ENCODE measurements around the gene RNASE4.

Gene RNASE4

DNA sequence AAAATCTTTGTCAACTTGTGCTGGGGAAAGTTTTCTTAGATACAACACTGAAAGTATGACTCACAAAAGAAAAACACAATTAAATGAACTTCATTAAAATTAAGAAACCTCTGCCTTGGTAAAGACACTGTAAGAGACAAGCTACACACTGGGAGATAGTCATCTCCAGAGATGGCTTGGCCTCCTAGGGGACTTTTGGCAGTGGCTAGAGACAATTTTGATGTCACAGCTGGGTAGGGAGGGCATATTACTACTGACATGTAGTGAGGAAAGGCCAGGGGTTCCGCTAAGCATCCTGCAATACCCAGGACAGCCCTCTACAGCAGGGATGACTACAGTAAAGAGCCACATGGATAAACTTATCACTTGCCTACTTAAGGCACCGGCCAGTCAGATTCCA, 8.7 kb upstream of the RNASE4 start:
- DNase-seq (ENCODE audit: low read depth): no peak

DNA sequence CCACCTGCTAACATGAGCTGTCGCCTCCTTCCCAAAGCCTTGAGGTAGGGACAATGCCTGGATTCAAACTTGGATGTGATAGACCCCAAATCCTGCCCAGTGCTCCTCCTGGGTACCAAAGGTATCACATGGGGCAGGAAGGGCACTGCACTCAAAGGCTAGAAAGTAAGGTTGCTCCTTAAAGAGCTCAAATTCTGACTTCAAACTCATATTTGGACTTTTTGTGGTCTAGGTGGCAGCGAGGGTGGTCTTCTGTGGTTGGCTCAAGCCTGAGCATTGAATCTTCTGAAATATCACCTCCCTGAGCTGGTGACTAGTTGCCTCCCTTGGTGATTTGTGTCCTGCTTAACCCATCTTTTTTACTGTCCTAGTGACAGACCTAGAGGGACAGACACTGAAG, 8.3 kb upstream of the RNASE4 start:
- no peak for DNase-seq (ENCODE audit: low read depth)

DNA sequence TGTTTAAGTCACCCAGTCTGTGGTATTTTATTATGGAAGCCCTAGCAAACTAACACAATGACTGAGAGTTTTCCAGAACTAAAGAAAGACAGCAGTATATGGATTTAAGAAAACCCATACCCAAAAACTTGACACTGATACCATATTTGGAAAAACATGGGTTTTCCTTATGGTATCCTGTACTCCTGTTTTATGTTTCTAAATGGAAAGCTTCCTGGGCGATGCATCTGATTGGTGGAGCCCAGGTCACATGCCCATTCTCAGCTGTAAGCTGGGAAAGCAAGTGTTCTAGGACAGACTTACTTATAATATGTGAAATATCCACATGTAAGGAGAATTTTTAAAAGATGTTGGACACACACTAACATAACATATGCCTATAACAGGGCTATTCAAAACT, 4.5 kb upstream of the RNASE4 start:
- no peak for DNase-seq (ENCODE audit: low read depth)

DNA sequence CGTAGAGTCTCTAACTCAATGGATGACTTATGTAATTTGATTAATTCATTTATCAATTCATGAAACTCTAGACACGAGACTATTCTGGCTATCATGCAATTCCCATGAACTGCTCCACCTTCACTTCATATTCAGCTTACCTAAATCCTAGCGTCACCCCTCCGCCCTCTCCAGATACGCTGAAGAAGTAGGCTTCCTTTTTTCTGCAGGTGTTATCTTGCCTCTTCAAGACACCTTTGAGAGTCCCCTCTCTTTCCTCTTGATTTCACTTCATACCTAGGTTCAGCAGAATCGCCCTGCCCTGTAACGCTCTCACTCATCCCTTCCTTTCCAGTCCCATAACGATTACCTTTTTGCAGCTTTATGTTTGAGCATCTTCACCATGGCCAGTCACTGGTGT, 4.0 kb upstream of the RNASE4 start:
- DNase-seq (ENCODE audit: low read depth): no peak

DNA sequence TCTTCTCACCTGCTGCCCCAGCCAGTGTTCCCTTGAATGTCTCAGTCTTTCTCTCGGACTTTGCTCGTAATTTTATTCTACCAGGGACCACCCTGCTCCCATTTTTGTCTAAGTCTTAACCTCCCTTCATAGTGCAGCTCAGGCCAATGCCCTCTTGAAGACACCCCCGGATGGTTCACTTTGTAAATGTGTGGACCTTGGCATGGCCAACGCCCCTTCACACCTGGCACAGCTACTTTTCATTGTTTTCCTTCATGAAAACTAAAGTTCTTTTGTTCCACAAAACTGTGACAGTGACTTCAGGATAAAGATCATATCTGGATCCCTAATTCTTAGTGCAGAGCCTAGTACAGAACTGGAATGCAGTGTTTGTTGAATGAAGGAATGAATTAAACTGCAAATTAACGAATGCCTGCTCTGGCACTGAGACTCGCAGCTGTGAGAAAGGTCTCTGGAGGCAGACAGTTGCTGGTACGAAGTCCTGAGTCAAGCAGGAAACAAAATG, 3.5 kb upstream of the RNASE4 start:
- DNase-seq (ENCODE audit: low read depth): no peak

DNA sequence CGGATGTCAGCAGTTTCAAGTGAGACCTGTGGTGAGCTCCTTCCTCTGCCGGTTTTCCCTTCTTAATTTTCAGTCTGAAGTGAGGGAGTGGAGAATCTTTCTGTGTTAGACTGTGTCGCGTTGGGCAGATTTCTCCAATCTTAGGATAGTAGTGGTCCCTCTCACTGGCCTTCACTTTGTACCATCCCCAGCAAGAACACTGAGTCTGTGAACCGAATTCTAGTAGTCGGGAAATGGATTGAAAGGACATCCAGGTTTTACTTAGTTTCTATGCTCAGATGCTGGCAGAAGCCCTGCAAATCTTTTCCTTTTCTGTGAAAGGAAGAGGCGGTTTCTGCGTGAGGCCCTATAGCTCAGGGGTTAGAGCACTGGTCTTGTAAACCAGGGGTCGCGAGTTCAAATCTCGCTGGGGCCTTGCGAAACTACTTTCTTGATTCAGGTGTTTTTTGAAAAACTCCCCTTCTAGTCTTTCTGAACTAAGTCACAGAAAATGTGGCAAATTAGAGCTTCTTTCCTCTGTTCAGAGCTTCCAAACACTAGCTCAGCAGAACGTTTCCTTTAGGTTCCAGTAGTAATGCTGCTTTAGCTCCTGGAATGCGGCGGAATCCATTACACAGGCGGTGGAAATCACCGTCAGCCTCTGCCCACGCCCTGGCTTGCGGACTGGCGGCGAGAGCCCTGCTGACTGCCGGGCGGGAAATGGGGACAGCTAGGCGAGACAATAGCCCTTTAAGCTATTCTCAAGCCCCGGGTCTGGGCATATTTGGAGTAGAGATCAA, 2.8 kb upstream of the RNASE4 start:
- peak; percentile 75 for DNase-seq (ENCODE audit: low read depth)

DNA sequence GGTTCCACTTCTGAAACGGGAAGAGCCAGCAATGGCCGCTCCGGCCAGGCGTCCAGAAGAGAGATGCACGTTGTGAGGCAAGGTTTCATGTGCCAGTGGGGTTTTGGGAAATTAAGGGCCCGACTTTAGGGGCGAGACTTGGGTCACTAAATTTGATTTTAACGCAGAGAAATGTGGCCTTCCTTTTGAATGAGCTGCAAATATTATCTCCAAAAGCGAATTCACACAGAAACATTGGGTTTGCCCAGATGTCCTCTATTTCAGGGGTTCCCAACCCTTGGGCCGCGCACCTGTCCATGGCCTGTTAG, 2.3 kb upstream of the RNASE4 start:
- no peak for DNase-seq (ENCODE audit: low read depth)

DNA sequence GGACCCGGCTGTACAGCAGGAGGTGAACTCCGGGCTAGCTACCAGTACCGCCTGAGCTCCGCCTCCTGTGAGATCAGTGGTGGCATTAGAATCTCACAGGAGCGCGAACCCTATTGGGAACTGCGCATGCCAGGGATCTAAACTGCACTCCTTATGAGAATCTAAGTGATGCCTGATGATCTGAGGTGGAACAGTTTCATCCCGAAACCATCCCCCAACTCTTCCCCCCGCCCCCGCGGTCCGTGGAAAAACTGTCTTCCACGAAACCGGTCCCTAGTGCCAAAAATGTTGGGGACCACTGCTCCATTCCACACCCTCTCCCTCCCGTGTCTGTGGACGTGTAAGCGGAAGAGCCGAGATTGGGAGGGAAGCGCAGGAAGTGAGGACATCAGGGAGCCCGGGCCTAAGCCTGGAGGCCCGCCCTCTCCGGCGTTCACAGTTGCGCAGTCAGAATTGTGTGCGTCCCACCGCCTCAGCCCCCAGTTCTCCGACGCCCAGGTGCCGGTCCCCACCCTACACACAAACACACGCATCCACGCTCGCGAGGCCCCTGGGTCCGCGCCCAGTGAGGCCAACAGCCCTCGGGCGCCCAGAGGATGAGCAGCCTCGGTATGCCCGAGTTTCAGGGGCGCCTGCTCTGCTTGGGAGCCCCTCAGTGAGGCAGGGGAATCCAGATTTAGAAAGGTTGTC, 1.8 kb upstream of the RNASE4 start:
- peak; percentile 63 for DNase-seq (ENCODE audit: low read depth)

DNA sequence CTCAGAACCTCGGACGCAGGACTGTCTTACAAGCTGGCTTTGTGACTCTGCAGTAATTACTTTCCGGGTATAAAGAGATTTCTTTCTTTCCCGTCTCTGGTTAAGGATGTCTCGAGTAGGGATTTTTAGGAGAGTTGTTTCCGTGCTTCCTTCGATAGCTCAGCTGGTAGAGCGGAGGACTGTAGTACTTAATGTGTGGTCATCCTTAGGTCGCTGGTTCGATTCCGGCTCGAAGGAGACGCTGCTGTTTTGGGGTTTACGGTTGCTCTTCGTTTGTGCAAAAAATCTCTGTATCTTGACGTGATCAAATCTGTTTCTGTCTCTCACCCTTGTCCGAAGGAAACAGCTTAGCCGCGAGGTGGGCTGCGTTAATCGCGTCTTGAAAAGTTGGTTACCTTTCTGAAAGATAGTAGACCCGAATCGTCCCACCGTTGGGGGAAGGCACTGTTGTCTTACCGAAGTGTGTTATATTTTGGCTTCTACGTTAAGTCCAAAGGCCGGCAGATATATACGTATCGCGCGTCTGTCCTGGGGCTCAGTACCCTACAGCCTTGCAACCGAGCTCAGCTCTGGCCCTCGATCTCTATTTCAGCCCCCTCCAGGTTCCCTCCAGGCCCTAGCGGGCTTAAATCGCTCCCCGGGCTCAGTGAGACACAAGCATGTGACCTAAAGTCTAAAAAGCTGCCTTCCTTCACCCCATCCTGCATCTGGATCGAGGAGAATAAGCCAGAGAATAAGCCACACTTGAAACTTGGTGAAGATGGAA, 1.1 kb upstream of the RNASE4 start:
- peak; percentile 52 for DNase-seq (ENCODE audit: low read depth)

DNA sequence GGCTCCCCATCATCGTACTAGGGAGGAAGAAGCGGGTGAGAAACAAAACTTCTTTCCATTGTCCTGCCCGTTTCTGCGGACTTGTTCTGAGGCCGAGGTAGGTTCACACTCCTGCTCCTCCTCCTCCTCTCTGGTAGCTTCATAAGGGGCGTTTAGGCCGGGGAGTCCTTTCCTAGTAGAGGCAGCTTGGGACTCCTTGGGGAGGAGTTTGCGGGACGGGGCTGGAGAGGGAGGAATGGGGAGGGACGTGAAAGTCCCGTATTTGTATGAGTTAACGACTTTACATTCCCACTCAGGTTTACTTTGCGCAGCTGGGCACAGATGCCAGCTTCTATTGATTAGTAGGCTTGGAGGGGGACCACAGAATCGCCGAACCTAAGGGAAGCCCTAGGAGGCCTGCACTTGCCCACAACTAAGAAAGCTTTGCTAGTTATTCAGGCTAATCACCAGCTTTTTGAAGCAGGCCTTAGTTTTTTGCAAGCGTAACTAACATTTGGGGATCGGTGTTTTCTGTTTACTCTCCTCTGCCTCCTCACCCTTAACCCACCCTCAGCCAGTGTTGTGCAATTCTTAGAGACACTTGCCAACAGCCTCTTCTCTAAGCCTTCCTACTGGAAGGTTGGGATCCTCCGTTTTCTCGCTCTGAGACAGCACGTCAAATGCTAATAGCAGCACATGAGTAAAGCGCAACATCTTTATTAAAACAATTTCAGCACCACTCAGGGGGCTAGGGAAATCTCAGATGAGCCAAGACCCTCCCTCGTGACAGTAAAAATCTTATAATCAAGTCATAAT, 499 bp downstream of the RNASE4 start:
- no peak for DNase-seq (ENCODE audit: low read depth)

DNA sequence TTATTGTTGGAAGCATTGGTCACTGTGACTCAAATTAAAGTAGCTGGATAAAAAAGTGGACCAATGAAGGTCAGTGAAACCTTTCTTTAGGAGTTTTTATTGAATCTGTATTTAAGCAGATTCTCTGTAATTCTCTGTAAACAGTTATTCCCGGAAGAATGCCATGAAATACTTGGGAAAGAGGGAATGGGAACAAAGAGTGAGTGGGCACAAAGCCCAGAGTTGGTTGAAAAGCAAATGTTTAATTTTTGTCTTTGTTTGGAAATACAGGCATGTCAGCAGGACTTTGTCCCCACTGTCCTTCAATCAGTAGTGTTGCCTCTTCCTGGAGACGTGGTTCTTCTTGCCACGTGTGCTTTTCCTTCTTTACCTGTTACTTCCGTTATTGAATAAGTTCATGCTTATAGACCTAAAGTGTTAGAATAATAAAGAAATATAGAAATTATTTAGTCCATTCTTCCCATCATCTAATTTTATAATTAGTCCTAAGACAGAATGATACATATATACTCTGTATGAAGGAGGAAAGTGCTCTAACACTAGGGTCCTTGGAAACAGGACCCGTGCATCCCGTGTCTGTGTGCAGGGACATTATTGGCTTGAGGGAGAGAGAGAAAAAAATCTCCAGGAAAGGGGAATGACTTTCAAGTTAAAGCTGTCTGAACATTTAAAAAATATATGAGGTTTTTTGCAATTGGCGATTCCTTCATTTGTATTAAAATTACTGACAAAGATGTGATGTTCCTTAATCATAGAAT, 2.2 kb downstream of the RNASE4 start:
- no peak for DNase-seq (ENCODE audit: low read depth)

DNA sequence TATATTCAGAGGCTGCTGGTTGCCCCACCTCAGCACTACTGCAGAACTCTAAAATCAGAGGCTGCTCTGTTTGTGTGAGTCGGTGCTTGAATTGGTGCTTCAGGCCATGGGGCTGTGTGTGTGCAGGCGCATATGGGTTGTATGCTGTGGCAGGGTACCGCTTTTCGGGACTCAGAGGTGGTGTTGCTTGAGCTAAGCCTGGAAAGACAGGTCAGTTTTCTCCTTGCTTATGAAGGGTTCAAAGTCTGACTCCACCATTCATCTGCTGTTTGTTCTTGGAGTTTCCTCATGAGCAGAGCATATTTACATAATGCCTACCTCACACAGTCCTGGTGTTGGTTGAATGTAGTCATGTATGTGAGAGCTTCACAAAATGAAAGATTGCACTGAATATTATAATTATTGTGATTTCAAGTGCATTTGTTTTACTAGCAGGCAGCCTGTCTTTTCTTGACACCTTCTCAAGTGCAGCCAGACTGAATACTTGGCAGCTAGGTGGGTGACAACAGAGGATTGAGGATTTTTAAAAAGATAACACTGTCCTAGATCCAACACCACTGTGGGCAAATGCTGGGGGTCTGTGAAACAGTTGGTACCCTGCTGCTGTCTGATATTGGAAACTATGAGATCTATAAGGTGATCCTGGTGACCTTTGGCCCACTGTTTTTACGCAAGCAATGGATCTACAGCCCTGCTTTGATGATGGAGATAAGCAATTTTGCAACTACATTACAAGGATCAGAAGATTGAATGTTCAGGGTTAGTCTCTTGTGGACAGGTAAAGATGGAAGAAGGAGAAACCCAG, 3.2 kb downstream of the RNASE4 start:
- no peak for DNase-seq (ENCODE audit: low read depth)

DNA sequence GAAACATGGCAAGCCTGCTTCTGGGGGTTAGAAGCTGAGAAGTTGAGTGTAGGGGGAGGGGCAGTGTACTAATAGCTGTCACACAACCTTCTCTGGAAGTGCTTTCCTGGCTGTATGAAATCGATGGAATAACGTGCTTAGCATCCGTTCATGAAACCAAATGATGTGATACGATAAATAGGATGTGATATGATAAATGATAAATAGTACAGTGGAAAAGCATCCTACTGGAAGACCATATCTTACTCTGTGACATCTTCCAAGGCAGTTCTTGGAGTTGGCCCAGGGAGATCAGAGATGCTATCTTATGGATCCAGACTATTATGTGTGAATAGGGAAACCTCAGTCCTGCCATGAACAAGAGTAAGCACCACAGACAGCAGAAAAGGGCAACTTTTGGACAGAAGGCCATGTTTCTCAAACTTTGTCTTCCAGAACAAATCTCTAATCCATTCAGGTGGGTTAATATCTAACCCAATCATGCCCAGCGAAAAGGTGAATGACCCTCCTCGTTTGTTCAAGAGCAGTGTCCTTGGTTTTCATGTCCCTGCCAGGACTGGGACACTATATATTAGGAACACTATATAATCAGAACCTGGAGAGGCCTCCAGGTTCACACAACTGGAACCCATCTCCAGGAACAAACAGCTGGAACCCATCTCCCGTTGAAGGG, 3.9 kb downstream of the RNASE4 start, which contains the start of gene ANG:
Gene ANG, plus strand, starts transcription at position 598 of the 673 bp plus-strand sequence. CDS start 4,801 bp downstream, outside the sequence.
- DNase-seq (ENCODE audit: low read depth): no peak

DNA sequence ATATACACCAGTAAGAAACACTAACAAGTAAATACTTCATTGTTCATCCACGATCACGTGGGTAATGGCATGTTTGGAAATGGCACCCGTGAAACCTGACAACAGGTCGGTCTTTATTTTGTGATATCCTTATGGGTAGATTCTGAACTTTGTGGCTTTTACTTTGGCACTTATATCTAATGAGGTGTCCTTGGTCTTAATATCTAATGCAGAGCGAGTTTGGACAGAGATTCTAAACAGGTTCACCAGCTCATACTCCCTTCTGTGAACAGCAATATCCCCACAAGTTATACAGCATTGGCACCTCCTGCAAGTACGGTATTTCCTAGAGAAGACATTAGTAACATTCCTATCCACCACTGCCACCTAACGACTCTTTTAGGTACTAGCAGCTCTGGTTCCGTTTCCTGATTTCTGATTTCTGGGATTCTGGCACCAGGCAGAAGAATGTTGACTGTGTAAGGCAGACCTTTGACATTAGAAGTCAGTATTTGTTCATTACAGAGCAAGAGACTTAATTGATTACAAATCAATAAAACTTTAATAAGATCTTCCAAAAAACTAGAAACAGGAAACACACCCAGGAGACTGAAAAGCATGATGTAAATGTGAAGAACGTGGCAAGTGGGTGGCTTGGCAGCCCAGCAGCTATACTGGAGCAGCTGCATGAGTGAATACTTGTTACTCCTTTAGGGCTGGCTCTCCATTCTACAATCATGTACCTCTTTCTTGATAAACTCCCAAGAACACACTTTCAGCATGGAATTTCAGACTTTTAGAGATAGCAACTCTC, 6.7 kb downstream of the RNASE4 start:
- DNase-seq (ENCODE audit: low read depth): no peak

DNA sequence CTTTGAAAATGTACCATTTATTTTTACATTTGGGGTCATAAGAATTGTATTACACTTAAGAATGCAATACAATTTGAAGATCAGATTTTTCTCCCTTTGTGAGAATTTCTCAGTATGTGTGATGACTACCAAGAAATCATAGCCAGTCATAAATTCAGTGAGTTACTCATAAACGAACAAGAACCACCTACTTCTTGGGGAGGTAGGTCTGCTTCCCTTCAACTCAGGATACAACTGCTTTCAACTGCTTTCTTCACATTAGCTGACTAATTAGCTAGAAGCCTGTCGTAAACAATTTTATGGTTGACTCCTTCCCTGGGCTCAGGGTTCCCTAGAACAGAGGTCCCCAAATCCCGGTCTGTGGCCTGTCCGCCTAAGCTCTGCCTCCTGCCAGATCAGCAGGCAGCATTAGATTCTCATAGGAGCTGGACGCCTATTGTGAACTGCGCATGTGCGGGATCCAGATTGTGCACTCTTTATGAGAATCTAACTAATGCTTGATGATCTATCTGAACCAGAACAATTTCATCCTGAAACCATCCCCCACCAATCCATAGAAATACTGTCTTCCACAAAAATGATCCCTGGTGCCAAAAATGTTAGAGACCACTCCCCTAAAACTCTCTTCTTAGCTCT, 7.9 kb downstream of the RNASE4 start:
- DNase-seq (ENCODE audit: low read depth): no peak

DNA sequence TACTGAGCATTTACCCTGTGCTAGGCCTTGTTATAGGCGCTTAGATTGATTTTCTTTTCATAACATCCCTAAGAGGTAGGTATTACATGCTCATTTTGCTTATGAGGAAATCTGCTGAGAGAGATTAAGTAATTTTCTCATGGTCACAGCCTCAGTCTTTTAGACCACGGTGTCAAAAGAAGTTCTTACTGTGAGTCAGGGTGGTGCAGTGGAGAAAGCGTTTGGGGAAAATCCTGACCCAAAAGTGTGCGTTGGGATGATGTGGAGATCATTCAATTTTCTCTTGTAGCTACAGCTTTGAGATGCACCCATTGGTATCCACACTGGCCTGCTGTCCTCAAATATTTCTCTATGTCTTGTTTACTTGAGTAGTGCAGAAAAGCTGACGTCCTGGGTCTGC, 12.4 kb downstream of the RNASE4 start:
- DNase-seq (ENCODE audit: low read depth): no peak

DNA sequence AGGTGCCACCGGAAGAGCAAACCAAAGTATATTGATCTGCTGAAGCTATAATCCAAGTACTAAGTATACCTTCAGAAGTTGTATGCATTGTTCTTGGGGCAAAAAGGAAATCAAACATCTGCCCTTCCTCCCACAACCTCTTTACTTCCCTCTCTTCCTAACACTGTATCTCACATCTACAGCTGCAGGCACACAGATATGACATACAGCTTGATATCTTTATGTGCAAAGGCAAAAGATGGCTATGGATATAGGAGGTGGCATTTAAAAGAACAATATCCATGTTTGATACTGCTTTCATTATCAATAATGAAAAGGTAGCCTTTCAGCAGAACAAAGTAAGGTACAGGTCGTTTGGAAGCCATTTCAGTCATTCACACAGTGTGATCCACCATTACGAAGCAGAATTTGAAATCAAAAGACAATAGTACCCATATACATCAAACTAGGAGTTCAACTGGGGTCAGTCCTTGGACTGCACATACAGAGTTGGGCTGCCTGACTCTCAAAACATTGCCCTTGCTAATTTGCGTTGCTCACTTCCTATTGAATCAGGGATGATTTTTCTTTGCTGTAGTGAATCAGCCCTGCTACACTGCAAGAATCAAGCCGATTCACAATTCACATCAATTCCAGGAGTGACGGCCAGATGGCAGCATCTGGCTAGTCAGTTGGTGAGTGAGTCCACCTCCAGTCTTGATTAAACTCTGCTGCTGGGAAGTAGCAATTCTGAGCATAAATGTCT, 13.1 kb downstream of the RNASE4 start:
- DNase-seq (ENCODE audit: low read depth): peak; percentile 15

DNA sequence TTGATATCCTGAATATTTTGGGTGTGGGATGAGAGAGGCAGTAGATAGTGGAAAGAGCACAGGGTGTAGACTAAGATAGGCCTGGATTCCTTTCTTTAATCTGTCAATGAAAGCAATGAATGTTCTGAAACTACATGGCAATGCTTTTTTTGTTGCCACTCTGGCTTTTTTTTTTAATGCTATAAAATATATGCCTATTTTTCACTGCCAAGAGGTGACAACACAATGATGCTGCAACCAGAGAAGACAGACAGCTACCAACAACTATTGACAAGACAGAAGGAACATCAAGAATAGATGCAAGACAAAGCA, 13.6 kb downstream of the RNASE4 start:
- no peak for DNase-seq (ENCODE audit: low read depth)

Measured in stimulated activated CD8-positive, alpha-beta memory T cell treated with anti-CD3 and anti-CD28 coated beads, Interleukin-12 subunit alpha, Interleukin-12 subunit beta, amount 100 ng/mL, for 4 hours (primary cell).